Prostate gland (tissue), 2 donors: ENCODE measurements around the gene PAXIP1. TPM values are rescaled to one million over a fixed set of nuclear protein-coding genes. Genes with fewer than 3 reads are reported as not detected.
"Not testable (repeated sequence)": the region's sequence is repeated elsewhere in the genome, so short reads cannot be mapped to it uniquely, and the experiment has no call there.

Experiments
- DNase-seq: peaks from one replicate; pipeline ENCODE4 v3.0.0-alpha.2; 2019; ENCODE audit warnings: low spot score
- H3K27ac ChIP-seq, 2 donors: fragments of 200-600 bp; sonication (generic); 2 replicates each; pipeline ENCODE4 v1.5.1; 2017 to 2019
- H3K27me3 ChIP-seq: fragments of 200-600 bp; sonication (generic); replicated peaks from 2 replicates; pipeline ENCODE4 v1.5.1; 2019; ENCODE audit not compliant: insufficient read depth
- H3K36me3 ChIP-seq, 2 donors: fragments of 200-600 bp; sonication (generic); 1 replicate in 1 of 2; 2 replicates in 1 of 2; pipeline versions ENCODE4 v1.5.1 to v1.8.1; 2017 to 2019
- H3K4me1 ChIP-seq: fragments of 200-600 bp; sonication (generic); replicated peaks from 2 replicates; pipeline ENCODE4 v1.5.1; 2019
- H3K4me3 ChIP-seq, 2 donors: fragments of 200-600 bp; sonication (generic); 2 replicates each; pipeline ENCODE4 v1.5.1; 2017 to 2019
- H3K9me3 ChIP-seq: fragments of 200-600 bp; sonication (generic); 2 replicates; pipeline ENCODE4 v1.5.1; 2017
- POLR2A ChIP-seq: fragments of 450-650 bp; IDR thresholded peaks from one replicate; pipeline ENCODE4 v1.6.1; 2016; ENCODE audit warnings: antibody characterized with exemption, mild to moderate bottlenecking
- POLR2AphosphoS5 ChIP-seq: sonication (generic); formaldehyde crosslinking; IDR thresholded peaks from one replicate; pipeline ENCODE4 v1.6.1; 2017; ENCODE audit warnings: antibody characterized with exemption
- WGBS: methylation state at CpG from one replicate; pipeline ENCODE4 v1.1.5; 2018; 5-methylcytosine and 5-hydroxymethylcytosine counted together
- intact Hi-C: fragments of 100-400 bp; cut with DNase I; formaldehyde crosslinking; loops from one replicate; pipeline ENCODE4 v1.14.2; 2022
- total RNA-seq, 2 donors: library from RNA; depleted of rRNA; stranded (reverse); fragments of >200 nt; gene quantifications; one replicate each; pipeline ENCODE4 v1.1.0, GENCODE V29; 2016
- TF ChIP-seq, protein P1 (sequence below), 4 experiments: fragments of 200-600 bp in 2 of 4; fragments of 450-650 bp in 2 of 4; sonication (generic) in 2 of 4; IDR thresholded peaks; 1 replicate in 3 of 4; 2 replicates in 1 of 4; pipeline ENCODE4 v1.5.1; 2016 to 2019; ENCODE audit warnings: antibody characterized with exemption in 4 of 4, mild to moderate bottlenecking in 2 of 4, moderate library complexity in 2 of 4

The PAXIP1 gene
- total RNA-seq, 2 donors from 2014 or later = 15.8 to 24.1 TPM

DNA sequence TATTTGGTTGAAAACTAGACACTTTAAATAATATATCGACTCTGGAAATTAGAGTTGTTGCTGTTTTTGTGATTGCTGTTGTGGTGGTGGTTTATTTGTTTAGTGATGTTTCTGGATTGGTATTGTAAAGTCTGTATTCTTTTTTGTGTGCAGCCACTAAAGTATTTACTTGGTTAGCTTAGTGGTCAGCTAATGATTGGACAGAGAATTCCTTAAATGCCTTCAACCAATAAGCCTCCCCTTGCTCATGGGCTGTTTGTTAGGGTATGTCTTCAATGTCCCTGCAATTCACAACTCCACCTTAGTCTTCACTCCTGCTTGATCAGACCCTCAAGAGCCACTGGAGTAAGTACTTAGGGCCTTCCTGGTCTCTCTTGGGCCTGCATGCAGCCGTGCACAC is 71.0 kb downstream of the PAXIP1 start:
- DNase-seq = no peak
- Histone ChIP-seq H3K27me3 (no peaks in the 10 kb centered on the region), H3K36me3 (no peaks in the 10 kb centered on the region), H3K4me1 (no peaks in the 10 kb centered on the region), H3K27ac (no peak overlapping the region), H3K9me3 (no peaks in the 10 kb centered on the region), H3K4me3 (no peak overlapping the region)
- intact Hi-C loops = no loop called here
- 70% methylated on average over 2 of the region's 2 CpGs for WGBS
- TF ChIP-seq POLR2AphosphoS5 (no peak), POLR2A (no peak)
- TF ChIP-seq, protein P1, sequence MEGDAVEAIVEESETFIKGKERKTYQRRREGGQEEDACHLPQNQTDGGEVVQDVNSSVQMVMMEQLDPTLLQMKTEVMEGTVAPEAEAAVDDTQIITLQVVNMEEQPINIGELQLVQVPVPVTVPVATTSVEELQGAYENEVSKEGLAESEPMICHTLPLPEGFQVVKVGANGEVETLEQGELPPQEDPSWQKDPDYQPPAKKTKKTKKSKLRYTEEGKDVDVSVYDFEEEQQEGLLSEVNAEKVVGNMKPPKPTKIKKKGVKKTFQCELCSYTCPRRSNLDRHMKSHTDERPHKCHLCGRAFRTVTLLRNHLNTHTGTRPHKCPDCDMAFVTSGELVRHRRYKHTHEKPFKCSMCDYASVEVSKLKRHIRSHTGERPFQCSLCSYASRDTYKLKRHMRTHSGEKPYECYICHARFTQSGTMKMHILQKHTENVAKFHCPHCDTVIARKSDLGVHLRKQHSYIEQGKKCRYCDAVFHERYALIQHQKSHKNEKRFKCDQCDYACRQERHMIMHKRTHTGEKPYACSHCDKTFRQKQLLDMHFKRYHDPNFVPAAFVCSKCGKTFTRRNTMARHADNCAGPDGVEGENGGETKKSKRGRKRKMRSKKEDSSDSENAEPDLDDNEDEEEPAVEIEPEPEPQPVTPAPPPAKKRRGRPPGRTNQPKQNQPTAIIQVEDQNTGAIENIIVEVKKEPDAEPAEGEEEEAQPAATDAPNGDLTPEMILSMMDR (IDR thresholded peaks at IDR 0.05) = no peak

- intact Hi-C loops = loop anchor here (2.0 to 10.0 kb wide), 6 partner anchors 73 to 836 kb away; partner anchors contain the start of gene PAXIP1
- WGBS = 54% methylated on average over 9 of the region's 9 CpGs
- no peak for TF ChIP-seq POLR2A
- TF ChIP-seq POLR2AphosphoS5 = no peak
- TF ChIP-seq, protein P1 (IDR thresholded peaks at IDR 0.05) = no peak
- Histone ChIP-seq H3K27me3 (no peaks in the 10 kb centered on the region), H3K4me1 (no peaks in the 10 kb centered on the region), H3K9me3 (no peaks in the 10 kb centered on the region), H3K36me3 (no peaks in the 10 kb centered on the region), H3K4me3 (peak overlapping the region; percentile 42 to 55), H3K27ac (peak overlapping the region; percentile 93)
- no peak for DNase-seq
Measured at GRCh38 chr7:154929006-154929726, 73.8 kb downstream of the PAXIP1 start.

DNA sequence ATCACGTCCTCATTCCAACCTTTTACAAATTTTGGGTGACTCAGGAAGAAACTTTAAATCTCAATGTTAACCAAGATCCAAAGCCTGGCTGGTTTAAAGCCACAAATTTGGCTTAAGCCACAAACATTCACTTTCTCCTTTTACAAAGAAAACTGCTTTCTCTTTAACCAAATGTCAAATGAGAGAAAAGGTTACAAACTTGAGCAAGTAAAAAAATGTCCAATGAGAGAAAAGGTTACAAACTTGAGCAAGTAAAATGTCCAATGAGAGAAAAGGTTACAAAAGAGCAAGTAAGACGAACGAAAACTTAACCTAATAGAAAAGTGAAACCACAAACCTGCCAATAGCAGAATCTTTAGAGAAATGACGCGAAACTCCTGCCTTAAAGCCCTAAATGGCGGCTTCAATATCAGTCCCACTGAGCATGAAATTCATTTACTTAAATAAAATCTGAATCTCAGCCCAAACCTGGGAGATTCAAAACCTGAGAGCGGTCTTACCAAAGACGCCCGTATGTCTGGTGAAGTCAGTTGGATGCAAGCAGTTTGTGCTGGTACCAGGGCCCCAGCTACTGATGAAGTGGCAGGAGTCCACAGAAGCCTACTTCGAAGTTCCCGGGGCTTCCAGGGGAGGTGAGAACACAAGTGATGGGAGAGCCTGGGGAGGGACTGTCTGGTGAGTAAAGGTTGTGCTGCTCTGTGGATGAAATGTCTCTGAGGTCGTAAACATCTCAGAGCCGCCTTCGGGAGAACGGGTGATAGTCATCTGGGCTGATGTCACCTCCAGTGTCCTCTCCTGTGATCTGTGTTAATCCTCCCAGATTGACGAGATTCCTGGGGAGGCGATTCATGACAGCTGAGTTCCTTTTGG is 74.6 kb downstream of the PAXIP1 start:
- intact Hi-C loops = loop anchor here (2.0 to 10.0 kb wide), 6 partner anchors 74 to 836 kb away; partner anchors contain the start of gene PAXIP1

GRCh38 chr7:154927624-154928125 is 75.2 kb downstream of the PAXIP1 start:
- Histone ChIP-seq H3K27me3 (no peaks in the 10 kb centered on the region), H3K4me3 (peak overlapping the region; percentile 42 to 55), H3K27ac (peak overlapping the region; percentile 93), H3K36me3 (no peaks in the 10 kb centered on the region), H3K4me1 (no peaks in the 10 kb centered on the region), H3K9me3 (no peaks in the 10 kb centered on the region)
- intact Hi-C loops = loop anchor here (2.0 to 10.0 kb wide), 6 partner anchors 75 to 837 kb away; partner anchors contain the start of gene PAXIP1
- DNase-seq = peak; percentile 90
- TF ChIP-seq POLR2A = no peak
- TF ChIP-seq, protein P1 (IDR thresholded peaks at IDR 0.05) = peak; percentile 34 to 79 (median 66)
- TF ChIP-seq POLR2AphosphoS5 = peak; percentile 54
- WGBS = 3% methylated on average over 5 of the region's 5 CpGs

More for the DNA sequence above, 74.6 kb downstream of the PAXIP1 start:
- H3K4me3 ChIP-seq = peak overlapping the region; percentile 42 to 55
- H3K36me3 ChIP-seq = no peaks in the 10 kb centered on the region
- no peaks in the 10 kb centered on the region for H3K27me3 ChIP-seq
- H3K27ac ChIP-seq = peak overlapping the region; percentile 93
- H3K4me1 ChIP-seq = no peaks in the 10 kb centered on the region
- 3% methylated on average over 17 of the region's 17 CpGs for WGBS
- TF ChIP-seq, protein P1 (IDR thresholded peaks at IDR 0.05) = no peak
- TF ChIP-seq POLR2A (peak; percentile 42), POLR2AphosphoS5 (peak; percentile 77)
- peak; percentile 69 for DNase-seq
- no peaks in the 10 kb centered on the region for H3K9me3 ChIP-seq

GRCh38 chr7:154922472-154922871 is 80.5 kb downstream of the PAXIP1 start:
- intact Hi-C loops = loop anchor here (10.0 kb wide), 3 partner anchors 282 to 842 kb away; no protein-coding TSS in a partner anchor
- H3K27ac ChIP-seq, H3K4me3 ChIP-seq, H3K9me3 ChIP-seq, DNase-seq, H3K4me1 ChIP-seq, H3K27me3 ChIP-seq, H3K36me3 ChIP-seq: not testable (repeated sequence)
- WGBS = 71% methylated on average over 2 of the region's 2 CpGs
